Measurements from ENCODE around the gene FAM187B. TPM values are rescaled to one million over a fixed set of nuclear protein-coding genes. Genes with fewer than 3 reads are reported as not detected.

Gene FAM187B
- total RNA-seq, 1 donor from 2014 or later = not detected

DNA sequence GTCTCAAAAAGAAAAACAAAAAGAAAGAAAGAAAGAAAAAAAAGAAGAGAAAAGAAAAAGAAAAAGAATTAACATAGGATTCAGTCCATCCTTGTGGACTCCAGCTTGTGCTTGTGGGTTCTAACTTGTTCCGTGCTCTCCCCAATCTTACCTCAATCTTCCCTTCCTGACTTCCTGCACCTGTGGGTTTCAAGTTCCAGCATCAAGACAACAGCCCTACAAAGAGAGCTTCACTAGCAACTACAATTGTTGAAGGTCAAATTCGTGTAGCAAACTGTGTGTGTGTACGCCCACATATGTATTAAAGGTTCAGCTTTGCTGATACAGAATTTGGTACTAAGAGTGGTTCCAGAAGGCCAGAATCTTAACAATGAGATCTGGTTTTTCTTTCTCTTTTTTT lies 48.7 kb downstream of the FAM187B start:
- Mint-ChIP-seq H3K27me3 (ENCODE audit: low read depth, unreplicated experiment) (peaks cover 11% of the 10 kb centered on the region), H3K4me3 (ENCODE audit: unreplicated experiment) (no peak overlapping the region), H3K9me3 (ENCODE audit: unreplicated experiment) (peaks cover 9% of the 10 kb centered on the region), H3K27ac (ENCODE audit: unreplicated experiment) (no peak overlapping the region), H3K36me3 (ENCODE audit: low read depth, unreplicated experiment) (no peaks in the 10 kb centered on the region), H3K4me1 (ENCODE audit: low read depth, unreplicated experiment) (peaks cover 5% of the 10 kb centered on the region)
- Histone ChIP-seq H3K4me2 (ENCODE audit: low read length) (no peak overlapping the region), H3K4me1 (ENCODE audit: insufficient read depth, low read length) (no peaks in the 10 kb centered on the region), H3K27me3 (ENCODE audit: insufficient read depth, low read length) (no peaks in the 10 kb centered on the region), H3K9me3 (ENCODE audit: insufficient read depth, low read depth, low read length) (no peaks in the 10 kb centered on the region), H4K20me1 (ENCODE audit: insufficient read depth, low read length) (no peaks in the 10 kb centered on the region), H3K27ac (ENCODE audit: low read depth, low read length) (no peak overlapping the region), H3K79me2 (ENCODE audit: insufficient read depth, low read length) (no peaks in the 10 kb centered on the region), H2AFZ (ENCODE audit: low read depth, low read length) (no peak overlapping the region), H3K4me3 (ENCODE audit: insufficient read depth, low read depth, low read length) (no peak overlapping the region), H3K36me3 (ENCODE audit: insufficient read depth, low read length) (no peaks in the 10 kb centered on the region), H3K9ac (ENCODE audit: low read length) (no peak overlapping the region)
- TF ChIP-seq EZH2 (IDR thresholded peaks at IDR 0.05; ENCODE audit: insufficient read depth, low read length) = no peak
- TF ChIP-seq, protein P1, sequence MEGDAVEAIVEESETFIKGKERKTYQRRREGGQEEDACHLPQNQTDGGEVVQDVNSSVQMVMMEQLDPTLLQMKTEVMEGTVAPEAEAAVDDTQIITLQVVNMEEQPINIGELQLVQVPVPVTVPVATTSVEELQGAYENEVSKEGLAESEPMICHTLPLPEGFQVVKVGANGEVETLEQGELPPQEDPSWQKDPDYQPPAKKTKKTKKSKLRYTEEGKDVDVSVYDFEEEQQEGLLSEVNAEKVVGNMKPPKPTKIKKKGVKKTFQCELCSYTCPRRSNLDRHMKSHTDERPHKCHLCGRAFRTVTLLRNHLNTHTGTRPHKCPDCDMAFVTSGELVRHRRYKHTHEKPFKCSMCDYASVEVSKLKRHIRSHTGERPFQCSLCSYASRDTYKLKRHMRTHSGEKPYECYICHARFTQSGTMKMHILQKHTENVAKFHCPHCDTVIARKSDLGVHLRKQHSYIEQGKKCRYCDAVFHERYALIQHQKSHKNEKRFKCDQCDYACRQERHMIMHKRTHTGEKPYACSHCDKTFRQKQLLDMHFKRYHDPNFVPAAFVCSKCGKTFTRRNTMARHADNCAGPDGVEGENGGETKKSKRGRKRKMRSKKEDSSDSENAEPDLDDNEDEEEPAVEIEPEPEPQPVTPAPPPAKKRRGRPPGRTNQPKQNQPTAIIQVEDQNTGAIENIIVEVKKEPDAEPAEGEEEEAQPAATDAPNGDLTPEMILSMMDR (IDR thresholded peaks at IDR 0.05; ENCODE audit: insufficient read depth, low read depth, low read length) = no peak
- DNase-seq (ENCODE audit: low read depth) = no peak
- FAIRE-seq = no peak

DNA sequence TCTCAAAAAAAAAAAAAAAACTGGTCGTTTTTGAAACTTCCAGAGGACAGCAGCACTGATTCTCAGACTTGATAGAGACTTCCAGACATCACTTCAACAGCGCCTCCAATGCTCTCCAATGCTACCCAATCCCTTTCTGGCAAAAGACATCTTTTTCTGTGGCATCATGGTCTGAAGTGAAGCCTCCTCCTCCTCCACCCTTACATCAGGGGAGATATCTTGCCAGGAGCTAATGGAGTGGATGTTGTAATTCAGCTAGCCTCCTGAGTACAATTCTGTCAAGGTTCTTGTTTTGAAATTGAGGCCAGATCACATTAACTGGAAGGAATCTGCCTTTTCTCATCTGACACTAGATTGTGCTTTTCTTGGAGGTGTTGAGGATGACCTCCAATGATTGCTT lies 49.8 kb downstream of the FAM187B start:
- DNase-seq (ENCODE audit: low read depth) (no peak), FAIRE-seq (no peak)
- Histone ChIP-seq H3K79me2 (ENCODE audit: insufficient read depth, low read length) (no peaks in the 10 kb centered on the region), H3K9ac (ENCODE audit: low read length) (no peak overlapping the region), H3K4me3 (ENCODE audit: insufficient read depth, low read depth, low read length) (no peak overlapping the region), H3K27me3 (ENCODE audit: insufficient read depth, low read length) (no peaks in the 10 kb centered on the region), H3K9me3 (ENCODE audit: insufficient read depth, low read depth, low read length) (no peaks in the 10 kb centered on the region), H3K36me3 (ENCODE audit: insufficient read depth, low read length) (no peaks in the 10 kb centered on the region), H4K20me1 (ENCODE audit: insufficient read depth, low read length) (no peaks in the 10 kb centered on the region), H3K4me2 (ENCODE audit: low read length) (no peak overlapping the region), H3K27ac (ENCODE audit: low read depth, low read length) (no peak overlapping the region), H2AFZ (ENCODE audit: low read depth, low read length) (no peak overlapping the region), H3K4me1 (ENCODE audit: insufficient read depth, low read length) (no peaks in the 10 kb centered on the region)
- no peak for TF ChIP-seq EZH2 (IDR thresholded peaks at IDR 0.05; ENCODE audit: insufficient read depth, low read length)
- TF ChIP-seq, protein P1 (IDR thresholded peaks at IDR 0.05; ENCODE audit: insufficient read depth, low read depth, low read length) = no peak
- H3K4me3 Mint-ChIP-seq (ENCODE audit: unreplicated experiment) = no peak overlapping the region
- peaks cover 4% of the 10 kb centered on the region for H3K9me3 Mint-ChIP-seq (ENCODE audit: unreplicated experiment)
- peaks cover 11% of the 10 kb centered on the region for H3K27me3 Mint-ChIP-seq (ENCODE audit: low read depth, unreplicated experiment)
- no peak overlapping the region for H3K27ac Mint-ChIP-seq (ENCODE audit: unreplicated experiment)
- peaks cover 5% of the 10 kb centered on the region for H3K4me1 Mint-ChIP-seq (ENCODE audit: low read depth, unreplicated experiment)
- H3K36me3 Mint-ChIP-seq (ENCODE audit: low read depth, unreplicated experiment) = peaks cover under 1% of the 10 kb centered on the region

DNA sequence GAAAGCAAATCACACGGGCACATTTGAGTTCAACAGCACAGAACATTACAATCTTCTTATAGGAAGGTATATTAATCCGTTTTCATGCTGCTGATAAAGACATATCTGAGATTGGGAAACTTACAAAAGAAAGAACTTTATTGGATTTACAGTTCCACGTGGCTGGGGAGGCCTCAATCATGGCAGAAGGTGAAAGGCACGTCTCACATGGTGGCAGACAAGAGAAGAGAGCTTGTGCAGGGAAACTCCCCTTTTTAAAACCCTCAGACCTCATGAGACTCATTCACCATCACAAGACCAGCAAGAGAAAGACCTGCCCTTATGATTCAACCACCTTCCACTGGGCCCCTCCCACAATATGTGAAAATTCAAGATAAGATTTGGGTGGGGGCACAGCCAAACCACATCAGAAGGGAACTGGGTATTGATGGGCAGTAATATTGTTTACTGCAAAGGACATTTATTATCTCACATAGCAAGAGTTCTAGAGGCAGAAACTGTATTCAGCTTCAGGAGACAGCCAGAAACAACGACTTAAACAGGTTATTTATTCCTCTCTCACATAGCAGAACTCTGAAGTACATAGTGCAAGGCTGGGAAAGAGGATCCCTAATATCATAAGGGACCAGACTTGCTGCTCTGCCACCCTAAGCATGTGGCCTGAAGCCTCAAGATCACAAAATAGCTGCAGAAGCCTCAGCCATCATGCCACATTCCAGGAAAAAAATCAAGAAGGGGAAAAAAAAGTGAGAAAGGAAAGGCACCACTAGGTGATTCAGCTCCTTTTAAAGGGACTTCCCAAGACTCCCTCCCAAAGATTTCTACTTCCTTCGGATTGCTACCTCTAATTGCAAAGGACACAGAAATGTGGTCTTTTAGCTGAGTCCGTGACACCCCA lies 50.9 kb downstream of the FAM187B start:
- H3K4me3 ChIP-seq (ENCODE audit: insufficient read depth, low read depth, low read length) = no peak overlapping the region
- no peak overlapping the region for H2AFZ ChIP-seq (ENCODE audit: low read depth, low read length)
- no peak overlapping the region for H3K4me2 ChIP-seq (ENCODE audit: low read length)
- Mint-ChIP-seq H3K36me3 (ENCODE audit: low read depth, unreplicated experiment) (peaks cover 3% of the 10 kb centered on the region), H3K27ac (ENCODE audit: unreplicated experiment) (no peak overlapping the region), H3K9me3 (ENCODE audit: unreplicated experiment) (peaks cover 2% of the 10 kb centered on the region), H3K4me1 (ENCODE audit: low read depth, unreplicated experiment) (peaks cover 5% of the 10 kb centered on the region), H3K4me3 (ENCODE audit: unreplicated experiment) (no peak overlapping the region), H3K27me3 (ENCODE audit: low read depth, unreplicated experiment) (peaks cover 11% of the 10 kb centered on the region)
- H3K79me2 ChIP-seq (ENCODE audit: insufficient read depth, low read length) = no peaks in the 10 kb centered on the region
- DNase-seq (ENCODE audit: low read depth) (no peak), FAIRE-seq (no peak)
- TF ChIP-seq, protein P1 (IDR thresholded peaks at IDR 0.05; ENCODE audit: insufficient read depth, low read depth, low read length) = no peak
- no peak for TF ChIP-seq EZH2 (IDR thresholded peaks at IDR 0.05; ENCODE audit: insufficient read depth, low read length)
- H3K4me1 ChIP-seq (ENCODE audit: insufficient read depth, low read length) = no peaks in the 10 kb centered on the region
- H3K27me3 ChIP-seq (ENCODE audit: insufficient read depth, low read length) = no peaks in the 10 kb centered on the region
- no peak overlapping the region for H3K27ac ChIP-seq (ENCODE audit: low read depth, low read length)
- no peaks in the 10 kb centered on the region for H4K20me1 ChIP-seq (ENCODE audit: insufficient read depth, low read length)
- H3K9me3 ChIP-seq (ENCODE audit: insufficient read depth, low read depth, low read length) = no peaks in the 10 kb centered on the region
- no peaks in the 10 kb centered on the region for H3K36me3 ChIP-seq (ENCODE audit: insufficient read depth, low read length)
- no peak overlapping the region for H3K9ac ChIP-seq (ENCODE audit: low read length)

Measured in astrocyte (in vitro differentiated cells and primary cell).